Measurements from ENCODE around the gene MYRIP. TPM values are rescaled to one million over a fixed set of nuclear protein-coding genes. Genes with fewer than 3 reads are reported as not detected.

MYRIP gene
- total and polyA plus RNA-seq, 10 of the 15 experiments (the other 5 are each of a cell fraction or from before 2014, with no cell fraction given): 0.03 to 0.08 (median 0.04) TPM; not detected in 6

- Histone ChIP-seq H3K27me3 (replicated peaks in 1 of 2; ENCODE audit: control insufficient read depth in 2 of 2, insufficient read depth in 2 of 2, low read length in 1 of 2) (no peaks in the 10 kb centered on the region; a peak in 3 of 4 replicates), H3K9ac (ENCODE audit: control insufficient read depth, insufficient read depth, low read length) (no peak overlapping the region), H3K36me3 (ENCODE audit: control insufficient read depth in 2 of 2, insufficient read depth in 2 of 2, low read length in 1 of 2) (no peaks in the 10 kb centered on the region), H3K27ac (ENCODE audit: control insufficient read depth, insufficient read depth) (no peak overlapping the region), H3K4me1 (ENCODE audit: control insufficient read depth, insufficient read depth, low read length) (peaks cover 18% of the 10 kb centered on the region), H3K4me2 (ENCODE audit: control insufficient read depth, insufficient read depth) (no peak overlapping the region), H3K79me2 (ENCODE audit: control insufficient read depth, insufficient read depth, low read length) (no peaks in the 10 kb centered on the region), H3K4me3 (no peak overlapping the region), H4K20me1 (ENCODE audit: control insufficient read depth, insufficient read depth) (no peaks in the 10 kb centered on the region), H3K9me3 (replicated peaks; ENCODE audit: control insufficient read depth, insufficient read depth, low read length) (no peaks in the 10 kb centered on the region), H2AFZ (ENCODE audit: control insufficient read depth, low read depth, low read length) (no peak overlapping the region)
- no peak for DNase-seq (ENCODE audit: low read depth, low spot score)
- in situ Hi-C loops (cut with MboI): no loop called here
- intact Hi-C loops (cut with micrococcal nuclease; ENCODE audit: unreplicated experiment): no loop called here
- RAD21 ChIA-PET (ENCODE audit: unreplicated experiment): no interaction called here
- no peak for ATAC-seq
- TF ChIP-seq MLLT1 (IDR thresholded peaks at IDR 0.05): no peak
- no peak for FAIRE-seq
- CTCF ChIA-PET: interaction anchor here (2.3 kb wide), 1 partner anchor 12 kb away, joined by 12 read pairs; no protein-coding TSS in a partner anchor
- no TSS peak for BruUV-seq (replicated peaks)
- POLR2A ChIA-PET: no interaction called here
- 16% methylated on average over 2 of the region's 2 CpGs for WGBS (ENCODE audit: insufficient coverage, insufficient replicate concordance, low lambda C conversion rate, missing lambda C conversion rate)
- SMC1A ChIA-PET (ENCODE audit: uncharacterized antibody, unreplicated experiment): no interaction called here
Observed at GRCh38 chr3:40166997-40167396, 357.6 kb downstream of the MYRIP start.

- no peaks in the 10 kb centered on the region for H3K9me3 ChIP-seq (replicated peaks; ENCODE audit: control insufficient read depth, insufficient read depth, low read length)
- H3K4me3 ChIP-seq: no peak overlapping the region
- RAD21 ChIA-PET (ENCODE audit: unreplicated experiment): no interaction called here
- no peak overlapping the region for H2AFZ ChIP-seq (ENCODE audit: control insufficient read depth, low read depth, low read length)
- POLR2A ChIA-PET: no interaction called here
- no TSS peak for BruUV-seq (replicated peaks)
- SMC1A ChIA-PET (ENCODE audit: uncharacterized antibody, unreplicated experiment): interaction anchor here (1.5 to 3.0 kb wide), 2 partner anchors 11 to 18 kb away, joined by 4 to 10 read pairs; no protein-coding TSS in a partner anchor
- no peak for ATAC-seq
- H3K79me2 ChIP-seq (ENCODE audit: control insufficient read depth, insufficient read depth, low read length): no peaks in the 10 kb centered on the region
- no peak for FAIRE-seq
- TF ChIP-seq BCL11A (IDR thresholded peaks at IDR 0.05; ENCODE audit: low read depth, low read length) (no peak), YBX1 (IDR thresholded peaks at IDR 0.05) (no peak), NR2F1 (conservative IDR thresholded peaks at IDR 0.05) (no peak), RUNX3 (IDR thresholded peaks at IDR 0.05; ENCODE audit: low read length) (no peak), HDAC6 (IDR thresholded peaks at IDR 0.05; ENCODE audit: unreplicated experiment) (no peak), NFXL1 (IDR thresholded peaks at IDR 0.05; ENCODE audit: borderline replicate concordance) (no peak), JUND (IDR thresholded peaks at IDR 0.05; ENCODE audit: low read depth, low read length) (no peak), NBN (IDR thresholded peaks at IDR 0.05) (no peak), ZNF24 (IDR thresholded peaks at IDR 0.05) (no peak), IKZF2 (IDR thresholded peaks at IDR 0.05) (no peak), NFYB (IDR thresholded peaks at IDR 0.05; ENCODE audit: insufficient read depth, low read depth, low read length) (no peak), FOS (IDR thresholded peaks at IDR 0.05; ENCODE audit: borderline replicate concordance, extremely low read depth, insufficient read length) (no peak), ZZZ3 (IDR thresholded peaks at IDR 0.05; ENCODE audit: control insufficient read depth, insufficient read length, low read depth) (no peak), GABPA (IDR thresholded peaks at IDR 0.05; ENCODE audit: low read depth) (no peak), SRF (IDR thresholded peaks at IDR 0.05; ENCODE audit: low read depth in 2 of 2, low read length in 2 of 2) (no peak)
- no peak overlapping the region for H3K27ac ChIP-seq (ENCODE audit: control insufficient read depth, insufficient read depth)
- 100% methylated on average over 1 of the region's 1 CpG for WGBS (ENCODE audit: insufficient coverage, insufficient replicate concordance, low lambda C conversion rate, missing lambda C conversion rate)
- intact Hi-C loops (cut with micrococcal nuclease; ENCODE audit: unreplicated experiment) (no loop called here), in situ Hi-C loops (cut with MboI) (no loop called here)
- no peak for DNase-seq (ENCODE audit: low read depth, low spot score)
- CTCF ChIA-PET: interaction anchor here (1.1 to 1.2 kb wide), 3 partner anchors 10 to 12 kb away, joined by 3 to 4 read pairs (median 3); no protein-coding TSS in a partner anchor
- H3K36me3 ChIP-seq (ENCODE audit: control insufficient read depth in 2 of 2, insufficient read depth in 2 of 2, low read length in 1 of 2): no peaks in the 10 kb centered on the region
- H3K4me2 ChIP-seq (ENCODE audit: control insufficient read depth, insufficient read depth): no peak overlapping the region
- H3K27me3 ChIP-seq (replicated peaks in 1 of 2; ENCODE audit: control insufficient read depth in 2 of 2, insufficient read depth in 2 of 2, low read length in 1 of 2): no peaks in the 10 kb centered on the region; a peak in 3 of 4 replicates
- H3K9ac ChIP-seq (ENCODE audit: control insufficient read depth, insufficient read depth, low read length): no peak overlapping the region
- no peaks in the 10 kb centered on the region for H4K20me1 ChIP-seq (ENCODE audit: control insufficient read depth, insufficient read depth)
- H3K4me1 ChIP-seq (ENCODE audit: control insufficient read depth, insufficient read depth, low read length): peaks cover 18% of the 10 kb centered on the region
Observed at GRCh38 chr3:40167958-40168357, 358.5 kb downstream of the MYRIP start.

Data from GM12878 (cell line).